Suprapubic skin (tissue), 3 donors: ENCODE measurements around the gene ZBTB46.

Experiments
- POLR2A ChIP-seq, 2 donors: fragments of 450-650 bp; IDR thresholded peaks; one replicate each; pipeline ENCODE4 v1.6.1; 2017; ENCODE audit warnings: antibody characterized with exemption in 2 of 2, mild to moderate bottlenecking in 2 of 2, moderate library complexity in 2 of 2
- TF ChIP-seq, protein P1 (sequence below), 2 donors: fragments of 200-600 bp in 1 of 2; fragments of 450-650 bp in 1 of 2; sonication (generic) in 1 of 2; IDR thresholded peaks; one replicate each; pipeline ENCODE4 v1.5.1; 2016 to 2019; ENCODE audit warnings: antibody characterized with exemption in 2 of 2, mild to moderate bottlenecking in 1 of 2, moderate library complexity in 1 of 2

DNA sequence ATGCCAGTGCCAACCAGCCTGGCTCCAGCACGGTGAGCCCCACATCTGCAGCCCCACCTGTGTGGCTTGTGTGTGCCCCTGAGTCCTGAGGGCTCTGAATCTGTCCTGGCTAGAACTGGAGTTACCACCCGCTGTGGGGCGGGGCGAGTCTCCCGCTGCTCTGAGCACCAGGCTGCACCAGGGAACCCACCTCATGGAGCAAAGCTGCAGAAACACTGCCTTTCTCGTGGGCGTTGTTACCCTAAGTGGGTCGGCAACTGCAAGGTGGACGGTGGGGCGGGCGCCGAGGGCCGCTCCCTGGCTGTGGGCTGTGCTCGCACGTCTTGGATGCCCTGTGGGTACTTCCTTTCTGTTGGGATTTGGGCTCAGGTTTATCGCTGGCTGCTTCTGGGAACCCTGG is 12.7 kb upstream of the ZBTB46 start:
- TF ChIP-seq, protein P1, sequence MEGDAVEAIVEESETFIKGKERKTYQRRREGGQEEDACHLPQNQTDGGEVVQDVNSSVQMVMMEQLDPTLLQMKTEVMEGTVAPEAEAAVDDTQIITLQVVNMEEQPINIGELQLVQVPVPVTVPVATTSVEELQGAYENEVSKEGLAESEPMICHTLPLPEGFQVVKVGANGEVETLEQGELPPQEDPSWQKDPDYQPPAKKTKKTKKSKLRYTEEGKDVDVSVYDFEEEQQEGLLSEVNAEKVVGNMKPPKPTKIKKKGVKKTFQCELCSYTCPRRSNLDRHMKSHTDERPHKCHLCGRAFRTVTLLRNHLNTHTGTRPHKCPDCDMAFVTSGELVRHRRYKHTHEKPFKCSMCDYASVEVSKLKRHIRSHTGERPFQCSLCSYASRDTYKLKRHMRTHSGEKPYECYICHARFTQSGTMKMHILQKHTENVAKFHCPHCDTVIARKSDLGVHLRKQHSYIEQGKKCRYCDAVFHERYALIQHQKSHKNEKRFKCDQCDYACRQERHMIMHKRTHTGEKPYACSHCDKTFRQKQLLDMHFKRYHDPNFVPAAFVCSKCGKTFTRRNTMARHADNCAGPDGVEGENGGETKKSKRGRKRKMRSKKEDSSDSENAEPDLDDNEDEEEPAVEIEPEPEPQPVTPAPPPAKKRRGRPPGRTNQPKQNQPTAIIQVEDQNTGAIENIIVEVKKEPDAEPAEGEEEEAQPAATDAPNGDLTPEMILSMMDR (IDR thresholded peaks at IDR 0.05): no peak
- no peak for TF ChIP-seq POLR2A (IDR thresholded peaks at IDR 0.05)
